Measurements from ENCODE around the gene LACTB. TPM values are rescaled to one million over a fixed set of nuclear protein-coding genes. Genes with fewer than 3 reads are reported as not detected.

Gene LACTB
- total RNA-seq, 1 donor from 2014 or later = 20.7 TPM

DNA sequence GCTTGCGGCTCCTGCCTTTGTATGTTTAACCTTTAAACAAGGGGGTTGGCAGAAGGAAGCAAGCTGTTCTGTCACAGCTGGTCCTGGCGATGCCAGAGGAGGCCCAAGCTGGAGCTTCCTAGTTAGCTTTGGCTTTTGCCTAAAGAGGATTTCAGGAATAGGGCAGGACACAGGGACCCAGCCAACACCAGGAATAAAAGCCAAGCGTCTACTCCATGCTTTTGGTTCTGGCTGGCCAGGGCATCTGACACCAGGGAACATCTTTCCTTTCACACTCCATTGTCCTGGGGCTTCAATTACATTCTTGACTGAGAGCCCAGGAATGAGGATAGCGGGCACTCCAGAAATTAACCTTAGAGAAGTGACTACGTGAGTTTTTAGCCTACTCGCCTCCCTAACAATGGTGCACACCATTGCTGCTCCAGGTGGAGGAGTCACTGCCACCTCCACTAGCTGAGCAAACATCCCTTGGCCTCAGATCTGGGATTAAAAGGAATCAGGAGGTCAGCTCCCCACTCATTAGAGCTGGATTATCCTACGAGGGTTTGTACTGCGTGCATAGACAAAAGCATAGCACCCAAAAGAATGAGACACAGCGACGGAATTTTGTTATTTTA lies 40.9 kb upstream of the LACTB start:
- Mint-ChIP-seq H3K4me1 (ENCODE audit: low read depth) (peaks cover 29% of the 10 kb centered on the region), H3K4me3 (ENCODE audit: unreplicated experiment) (no peak overlapping the region), H3K9me3 (ENCODE audit: low read depth) (no peaks in the 10 kb centered on the region), H3K36me3 (ENCODE audit: low read depth) (no peaks in the 10 kb centered on the region), H3K27ac (ENCODE audit: unreplicated experiment) (no peak overlapping the region), H3K27me3 (ENCODE audit: low read depth) (no peaks in the 10 kb centered on the region)
- DNase-seq (ENCODE audit: low spot score) = no peak
- TF ChIP-seq, protein P1, sequence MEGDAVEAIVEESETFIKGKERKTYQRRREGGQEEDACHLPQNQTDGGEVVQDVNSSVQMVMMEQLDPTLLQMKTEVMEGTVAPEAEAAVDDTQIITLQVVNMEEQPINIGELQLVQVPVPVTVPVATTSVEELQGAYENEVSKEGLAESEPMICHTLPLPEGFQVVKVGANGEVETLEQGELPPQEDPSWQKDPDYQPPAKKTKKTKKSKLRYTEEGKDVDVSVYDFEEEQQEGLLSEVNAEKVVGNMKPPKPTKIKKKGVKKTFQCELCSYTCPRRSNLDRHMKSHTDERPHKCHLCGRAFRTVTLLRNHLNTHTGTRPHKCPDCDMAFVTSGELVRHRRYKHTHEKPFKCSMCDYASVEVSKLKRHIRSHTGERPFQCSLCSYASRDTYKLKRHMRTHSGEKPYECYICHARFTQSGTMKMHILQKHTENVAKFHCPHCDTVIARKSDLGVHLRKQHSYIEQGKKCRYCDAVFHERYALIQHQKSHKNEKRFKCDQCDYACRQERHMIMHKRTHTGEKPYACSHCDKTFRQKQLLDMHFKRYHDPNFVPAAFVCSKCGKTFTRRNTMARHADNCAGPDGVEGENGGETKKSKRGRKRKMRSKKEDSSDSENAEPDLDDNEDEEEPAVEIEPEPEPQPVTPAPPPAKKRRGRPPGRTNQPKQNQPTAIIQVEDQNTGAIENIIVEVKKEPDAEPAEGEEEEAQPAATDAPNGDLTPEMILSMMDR (IDR thresholded peaks at IDR 0.05) = no peak

DNA sequence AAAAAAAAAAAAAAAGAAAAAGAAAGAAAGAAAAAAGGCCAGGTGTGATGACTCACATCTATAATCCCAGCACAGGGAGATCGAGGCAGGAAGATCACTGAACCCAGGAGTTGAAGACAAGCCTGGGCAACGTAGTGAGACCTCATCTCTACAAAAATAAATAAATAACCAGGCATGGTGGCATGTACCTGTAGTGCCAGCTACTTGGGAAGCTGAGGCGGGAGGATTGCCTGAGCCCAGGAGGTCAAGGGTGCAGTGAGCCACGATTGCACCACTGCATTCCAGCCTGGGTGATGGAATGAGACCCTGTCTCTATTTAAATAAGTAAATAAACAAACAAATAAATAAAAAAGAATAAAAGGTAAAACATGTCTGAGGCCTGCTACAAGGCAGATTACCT lies 39.3 kb upstream of the LACTB start:
- Mint-ChIP-seq H3K27ac (ENCODE audit: unreplicated experiment) (no peak overlapping the region), H3K4me1 (ENCODE audit: low read depth) (peaks cover 36% of the 10 kb centered on the region), H3K27me3 (ENCODE audit: low read depth) (no peaks in the 10 kb centered on the region), H3K36me3 (ENCODE audit: low read depth) (no peaks in the 10 kb centered on the region), H3K4me3 (ENCODE audit: unreplicated experiment) (no peak overlapping the region), H3K9me3 (ENCODE audit: low read depth) (no peaks in the 10 kb centered on the region)
- DNase-seq (ENCODE audit: low spot score) = no peak
- TF ChIP-seq, protein P1 (IDR thresholded peaks at IDR 0.05) = no peak

DNA sequence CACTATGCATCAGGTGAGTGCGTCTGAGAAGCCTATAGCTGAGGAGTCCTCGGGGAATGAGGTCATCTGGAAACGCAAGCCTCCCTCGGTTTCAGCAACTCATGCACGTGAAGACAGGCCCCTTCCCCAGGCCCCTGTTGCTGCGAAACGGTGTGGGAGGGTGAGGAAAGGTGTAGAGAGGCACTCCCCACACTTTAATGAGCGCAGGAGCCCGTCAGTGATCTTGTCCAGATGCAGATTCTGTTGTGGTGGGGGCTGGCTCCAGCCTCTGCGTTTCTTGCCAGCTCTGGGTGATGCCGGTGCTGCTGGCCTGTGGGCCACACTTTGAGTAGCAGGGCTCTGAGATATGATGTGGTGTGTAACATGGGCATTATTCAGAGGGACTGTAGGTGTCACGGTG lies 38.6 kb upstream of the LACTB start:
- no peaks in the 10 kb centered on the region for H3K36me3 Mint-ChIP-seq (ENCODE audit: low read depth)
- H3K4me3 Mint-ChIP-seq (ENCODE audit: unreplicated experiment) = no peak overlapping the region
- TF ChIP-seq, protein P1 (IDR thresholded peaks at IDR 0.05) = no peak
- no peaks in the 10 kb centered on the region for H3K9me3 Mint-ChIP-seq (ENCODE audit: low read depth)
- DNase-seq (ENCODE audit: low spot score) = no peak
- H3K27me3 Mint-ChIP-seq (ENCODE audit: low read depth) = no peaks in the 10 kb centered on the region
- peaks cover 31% of the 10 kb centered on the region for H3K4me1 Mint-ChIP-seq (ENCODE audit: low read depth)
- no peak overlapping the region for H3K27ac Mint-ChIP-seq (ENCODE audit: unreplicated experiment)

- TF ChIP-seq, protein P1 (IDR thresholded peaks at IDR 0.05) = no peak
- Mint-ChIP-seq H3K4me1 (ENCODE audit: low read depth) (peaks cover 29% of the 10 kb centered on the region), H3K4me3 (ENCODE audit: unreplicated experiment) (no peak overlapping the region), H3K9me3 (ENCODE audit: low read depth) (no peaks in the 10 kb centered on the region), H3K36me3 (ENCODE audit: low read depth) (no peaks in the 10 kb centered on the region), H3K27me3 (ENCODE audit: low read depth) (no peaks in the 10 kb centered on the region), H3K27ac (ENCODE audit: unreplicated experiment) (no peak overlapping the region)
- DNase-seq (ENCODE audit: low spot score) = no peak
These were observed 38.1 kb upstream of the LACTB start for GRCh38 chr15:63083541-63083940.

DNA sequence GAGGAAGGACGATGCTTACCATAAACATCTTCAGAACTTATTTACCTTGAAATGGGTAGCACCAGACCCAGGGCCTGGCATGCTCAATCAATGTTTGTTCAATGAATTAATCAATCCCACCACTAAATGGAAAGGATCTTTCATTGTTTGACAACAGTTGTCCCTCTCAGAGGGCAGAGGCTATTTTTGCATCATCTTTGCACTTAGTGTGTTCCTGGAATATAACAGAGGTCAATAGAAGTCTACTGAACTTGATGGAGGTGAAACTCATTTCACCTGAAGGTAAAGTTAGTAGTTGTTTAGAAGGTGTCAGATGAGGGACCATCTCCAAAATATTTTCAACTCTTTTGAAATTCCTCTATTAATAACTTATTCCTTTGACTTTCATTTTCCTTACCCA lies 36.9 kb upstream of the LACTB start:
- Mint-ChIP-seq H3K27me3 (ENCODE audit: low read depth) (no peaks in the 10 kb centered on the region), H3K4me1 (ENCODE audit: low read depth) (peaks cover 30% of the 10 kb centered on the region), H3K9me3 (ENCODE audit: low read depth) (no peaks in the 10 kb centered on the region), H3K36me3 (ENCODE audit: low read depth) (no peaks in the 10 kb centered on the region), H3K4me3 (ENCODE audit: unreplicated experiment) (no peak overlapping the region), H3K27ac (ENCODE audit: unreplicated experiment) (no peak overlapping the region)
- DNase-seq (ENCODE audit: low spot score) = no peak
- TF ChIP-seq, protein P1 (IDR thresholded peaks at IDR 0.05) = no peak

Data from chondrocyte (in vitro differentiated cells).